KMS-11 (cell line): ENCODE results near the gene PIP4K2A.

ENCODE experiments used
- H2AFZ ChIP-seq: fragments of 200-600 bp; sonication (generic); 2 replicates; pipeline ENCODE4 v1.6.1; 2016; ENCODE audit warnings: antibody characterized with exemption, mixed run types, low read depth
- H3K27ac ChIP-seq: fragments of 200-600 bp; sonication (generic); 2 replicates; pipeline ENCODE4 v1.6.1; 2016; ENCODE audit warnings: mild to moderate bottlenecking, mixed run types
- H3K27me3 ChIP-seq: fragments of 200-600 bp; sonication (generic); 2 replicates; pipeline ENCODE4 v1.6.1; 2017; ENCODE audit warnings: mild to moderate bottlenecking, low read depth, mixed run types, moderate library complexity; ENCODE audit not compliant: insufficient read depth
- H3K36me3 ChIP-seq: fragments of 200-600 bp; sonication (generic); 2 replicates; pipeline ENCODE4 v1.6.1; 2017; ENCODE audit warnings: mild to moderate bottlenecking, mixed run types; ENCODE audit not compliant: insufficient read depth
- H3K4me1 ChIP-seq: fragments of 200-600 bp; sonication (generic); 2 replicates; pipeline ENCODE4 v1.6.1; 2016; ENCODE audit warnings: mild to moderate bottlenecking, low read depth, mixed run types; ENCODE audit not compliant: poor library complexity, severe bottlenecking
- H3K4me2 ChIP-seq: fragments of 200-600 bp; sonication (generic); 2 replicates; pipeline ENCODE4 v1.7.0; 2016; ENCODE audit warnings: mild to moderate bottlenecking, mixed run types
- H3K4me3 ChIP-seq: fragments of 200-600 bp; sonication (generic); IDR thresholded peaks from 2 replicates; pipeline ENCODE4 v1.6.1; 2017; ENCODE audit warnings: low read depth, low read length, mixed read lengths; ENCODE audit not compliant: insufficient read depth
- H3K79me2 ChIP-seq: fragments of 200-600 bp; sonication (generic); 2 replicates; pipeline ENCODE4 v1.6.1; 2016; ENCODE audit warnings: low read depth, mixed run types; ENCODE audit not compliant: insufficient read depth
- H3K9ac ChIP-seq: fragments of 200-600 bp; sonication (generic); 2 replicates; pipeline ENCODE4 v1.6.1; 2016; ENCODE audit warnings: mild to moderate bottlenecking, mixed run types
- H4K20me1 ChIP-seq: fragments of 200-600 bp; sonication (generic); 2 replicates; pipeline ENCODE4 v1.6.1; 2016; ENCODE audit warnings: mild to moderate bottlenecking, mixed run types; ENCODE audit not compliant: insufficient read depth
- TF ChIP-seq, protein P1 (sequence below): fragments of 200-600 bp; sonication (generic); conservative IDR thresholded peaks from 2 replicates; pipeline ENCODE4 v1.6.1; 2017; ENCODE audit warnings: low read depth, mild to moderate bottlenecking, antibody characterized with exemption, low read length, moderate library complexity, mixed read lengths

The PIP4K2A gene

GRCh38 chr10:22601618-22602017 lies 112.8 kb downstream of the PIP4K2A start:
- Histone ChIP-seq H3K27me3 (no peaks in the 10 kb centered on the region), H3K4me3 (no peak overlapping the region), H3K9ac (no peak overlapping the region), H3K27ac (no peak overlapping the region), H4K20me1 (no peaks in the 10 kb centered on the region), H3K4me1 (peaks cover 32% of the 10 kb centered on the region), H3K36me3 (no peaks in the 10 kb centered on the region), H2AFZ (no peak overlapping the region), H3K4me2 (no peak overlapping the region), H3K79me2 (no peaks in the 10 kb centered on the region; the same call in 1 of the 2 replicates)
- TF ChIP-seq, protein P1, sequence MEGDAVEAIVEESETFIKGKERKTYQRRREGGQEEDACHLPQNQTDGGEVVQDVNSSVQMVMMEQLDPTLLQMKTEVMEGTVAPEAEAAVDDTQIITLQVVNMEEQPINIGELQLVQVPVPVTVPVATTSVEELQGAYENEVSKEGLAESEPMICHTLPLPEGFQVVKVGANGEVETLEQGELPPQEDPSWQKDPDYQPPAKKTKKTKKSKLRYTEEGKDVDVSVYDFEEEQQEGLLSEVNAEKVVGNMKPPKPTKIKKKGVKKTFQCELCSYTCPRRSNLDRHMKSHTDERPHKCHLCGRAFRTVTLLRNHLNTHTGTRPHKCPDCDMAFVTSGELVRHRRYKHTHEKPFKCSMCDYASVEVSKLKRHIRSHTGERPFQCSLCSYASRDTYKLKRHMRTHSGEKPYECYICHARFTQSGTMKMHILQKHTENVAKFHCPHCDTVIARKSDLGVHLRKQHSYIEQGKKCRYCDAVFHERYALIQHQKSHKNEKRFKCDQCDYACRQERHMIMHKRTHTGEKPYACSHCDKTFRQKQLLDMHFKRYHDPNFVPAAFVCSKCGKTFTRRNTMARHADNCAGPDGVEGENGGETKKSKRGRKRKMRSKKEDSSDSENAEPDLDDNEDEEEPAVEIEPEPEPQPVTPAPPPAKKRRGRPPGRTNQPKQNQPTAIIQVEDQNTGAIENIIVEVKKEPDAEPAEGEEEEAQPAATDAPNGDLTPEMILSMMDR, result no peak

DNA sequence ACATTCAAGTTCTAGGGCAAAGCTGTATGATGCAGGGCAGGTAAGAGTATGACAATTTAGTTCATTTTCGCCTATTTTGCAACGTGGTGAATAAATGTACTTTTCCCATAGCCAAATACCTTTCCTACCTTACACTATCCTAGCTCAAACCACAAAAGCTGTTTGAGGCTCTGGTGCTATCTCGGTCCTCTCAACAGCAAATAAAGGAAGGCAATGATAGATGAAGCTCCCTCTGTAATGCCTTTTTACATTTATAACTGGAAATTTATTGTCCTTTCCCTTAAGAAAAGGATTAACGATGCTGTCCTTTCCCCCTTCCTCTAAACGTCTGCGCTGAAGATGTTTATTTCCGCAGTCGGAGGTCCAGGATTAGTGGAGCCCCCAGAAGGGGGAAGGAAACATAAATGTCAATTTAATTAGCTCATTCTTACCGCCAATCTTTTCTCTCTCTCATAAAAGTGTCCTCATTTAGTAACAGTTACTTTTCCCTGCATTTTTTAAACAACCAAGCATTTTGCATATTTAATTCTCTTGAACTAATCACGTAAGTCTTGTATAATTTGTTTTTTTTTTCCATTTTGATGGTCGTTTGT lies 114.6 kb downstream of the PIP4K2A start:
- Histone ChIP-seq H4K20me1 (no peaks in the 10 kb centered on the region), H3K4me2 (no peak overlapping the region), H2AFZ (no peak overlapping the region), H3K4me1 (peaks cover 17% of the 10 kb centered on the region), H3K9ac (no peak overlapping the region), H3K79me2 (no peaks in the 10 kb centered on the region; the same call in 1 of the 2 replicates), H3K27me3 (no peaks in the 10 kb centered on the region), H3K36me3 (no peaks in the 10 kb centered on the region), H3K27ac (no peak overlapping the region), H3K4me3 (no peak overlapping the region)
- TF ChIP-seq, protein P1, result no peak

DNA sequence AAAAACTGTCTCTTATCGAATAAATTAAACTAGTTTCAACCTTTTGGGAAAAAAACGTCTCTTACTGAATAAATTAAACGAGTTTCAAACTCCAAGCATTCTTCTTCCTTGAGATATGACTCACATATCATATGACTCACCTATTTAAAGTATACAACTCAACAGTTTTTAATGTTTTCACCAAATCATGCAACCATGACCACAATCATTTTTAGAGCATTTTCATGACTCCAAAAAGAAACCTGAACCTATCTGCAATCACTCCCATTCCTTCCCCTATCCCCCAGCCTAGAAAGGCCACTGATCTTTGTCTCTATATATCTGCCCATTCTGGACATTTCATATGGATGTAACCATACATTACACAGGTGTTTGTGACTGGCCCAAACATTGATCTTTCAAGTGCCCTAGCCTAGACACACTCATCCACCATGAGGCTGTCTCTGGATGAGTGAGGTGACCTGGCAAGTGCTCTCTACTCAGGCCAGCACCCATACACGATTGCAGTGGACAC lies 115.3 kb downstream of the PIP4K2A start:
- H2AFZ ChIP-seq, result no peak overlapping the region
- no peak overlapping the region for H3K27ac ChIP-seq
- H3K4me3 ChIP-seq, result no peak overlapping the region
- H3K36me3 ChIP-seq, result no peaks in the 10 kb centered on the region
- TF ChIP-seq, protein P1, result no peak
- peaks cover 17% of the 10 kb centered on the region for H3K4me1 ChIP-seq
- H3K27me3 ChIP-seq, result no peaks in the 10 kb centered on the region
- no peaks in the 10 kb centered on the region; the same call in 1 of the 2 replicates for H3K79me2 ChIP-seq
- no peaks in the 10 kb centered on the region for H4K20me1 ChIP-seq
- H3K4me2 ChIP-seq, result no peak overlapping the region
- no peak overlapping the region for H3K9ac ChIP-seq

DNA sequence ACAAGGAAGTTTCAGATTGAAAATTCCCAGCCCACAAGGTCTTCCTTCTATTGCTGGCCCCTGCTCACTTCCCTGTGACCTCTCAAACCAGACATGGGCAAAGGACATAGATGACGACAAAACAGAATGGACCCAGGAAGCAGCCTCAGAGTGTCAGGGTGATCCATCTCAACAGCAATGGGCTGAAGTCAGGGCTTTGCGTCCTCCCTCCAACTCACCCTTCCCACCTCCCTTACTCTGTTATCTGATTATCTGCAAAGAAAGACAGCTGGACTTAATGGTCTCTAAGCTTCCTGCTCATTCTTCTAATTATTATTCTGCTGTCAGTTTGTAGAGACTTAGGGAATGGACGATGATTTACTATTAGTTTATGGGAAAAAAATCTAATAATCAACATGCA lies 115.9 kb downstream of the PIP4K2A start:
- no peak overlapping the region for H3K9ac ChIP-seq
- no peaks in the 10 kb centered on the region for H4K20me1 ChIP-seq
- H2AFZ ChIP-seq, result no peak overlapping the region
- no peak overlapping the region for H3K4me2 ChIP-seq
- TF ChIP-seq, protein P1, result no peak
- H3K27ac ChIP-seq, result no peak overlapping the region
- H3K79me2 ChIP-seq, result no peaks in the 10 kb centered on the region; the same call in 1 of the 2 replicates
- no peak overlapping the region for H3K4me3 ChIP-seq
- peaks cover 17% of the 10 kb centered on the region for H3K4me1 ChIP-seq
- H3K27me3 ChIP-seq, result no peaks in the 10 kb centered on the region
- no peaks in the 10 kb centered on the region for H3K36me3 ChIP-seq
